ENCODE measurements around the gene PLXNC1.

- TF ChIP-seq CTCF (conservative IDR thresholded peaks at IDR 0.05 in 1 of 2, IDR thresholded peaks at IDR 0.05 in 1 of 2; ENCODE audit: low read depth in 1 of 2, low read length in 2 of 2) (no peak), EZH2 (IDR thresholded peaks at IDR 0.05; ENCODE audit: low read length, missing control alignments) (no peak)
Observed at GRCh38 chr12:94148739-94149118, 352 bp downstream of the PLXNC1 start.

All from fibroblast of lung (primary cell).